Panc1 (cell line): ENCODE measurements around the gene LRRC27. TPM values are rescaled to one million over a fixed set of nuclear protein-coding genes. Genes with fewer than 3 reads are reported as not detected.

ENCODE experiments used
- ATAC-seq: fragments of 200-7000 bp; cut with Tn5 transposase; 2 replicates; pipeline ENCODE4 v1.9.1; 2020; ENCODE audit warnings: mild to moderate bottlenecking, moderate library complexity
- BruUV-seq: library from RNA; stranded (reverse); fragments of 400-500 nt; replicated peaks from 2 replicates; lab custom pipeline; 2021; lab: Mats Ljungman, UMichigan
- CTCF ChIA-PET: fragments of 300-600 bp; sonication (Branson Sonifier 250); formaldehyde crosslinking; loops from one replicate; lab custom pipeline; 2022; ENCODE audit warnings: antibody characterized with exemption; lab: Charles Lee
- POLR2A ChIA-PET: fragments of 300-600 bp; sonication (Branson Sonifier 250); formaldehyde crosslinking; loops from one replicate; lab custom pipeline; 2022; ENCODE audit warnings: antibody characterized with exemption; lab: Charles Lee
- DNase-seq: peaks from one replicate; pipeline ENCODE4 v3.0.0-alpha.2; 2010; ENCODE audit warnings: low read depth, low spot score
- H3K27ac ChIP-seq: 2 replicates; pipeline ENCODE4 v1.5.1; 2011; ENCODE audit warnings: mild to moderate bottlenecking, low read length, inconsistent platforms
- H3K27me3 ChIP-seq: fragments of 200-500 bp; sonication (Bioruptor generic); 2 replicates; pipeline ENCODE4 v1.6.0; 2014; ENCODE audit warnings: low read length, inconsistent platforms; ENCODE audit not compliant: control insufficient read depth, insufficient read depth
- H3K36me3 ChIP-seq: fragments of 200-500 bp; sonication (Bioruptor generic); 2 replicates; pipeline ENCODE4 v1.5.1; 2014; ENCODE audit warnings: inconsistent platforms, mild to moderate bottlenecking, low read length, moderate library complexity; ENCODE audit not compliant: control insufficient read depth, insufficient read depth
- H3K4me1 ChIP-seq: 2 replicates; pipeline ENCODE4 v1.5.1; 2011; ENCODE audit warnings: inconsistent platforms, mild to moderate bottlenecking, low read length, moderate library complexity; ENCODE audit not compliant: control insufficient read depth, insufficient read depth
- H3K4me3 ChIP-seq, 2 experiments: 2 replicates each; pipeline ENCODE4 v1.5.1; 2011 to 2012; ENCODE audit warnings: low read depth in 2 of 2, low read length in 2 of 2, mild to moderate bottlenecking in 2 of 2, inconsistent platforms in 1 of 2, moderate library complexity in 1 of 2
- H3K9me3 ChIP-seq: fragments of 200-500 bp; sonication (Bioruptor generic); 2 replicates; pipeline ENCODE4 v1.5.1; 2014; ENCODE audit warnings: low read depth, mild to moderate bottlenecking, inconsistent platforms, low read length, moderate library complexity; ENCODE audit not compliant: control insufficient read depth, insufficient read depth
- POLR2AphosphoS5 ChIP-seq: IDR thresholded peaks from 2 replicates; pipeline ENCODE4 v1.6.1; 2012; ENCODE audit warnings: mild to moderate bottlenecking, low read depth, low read length, moderate library complexity
- SIN3A ChIP-seq: IDR thresholded peaks from 2 replicates; pipeline ENCODE4 v1.6.1; 2012; ENCODE audit warnings: low read depth, mild to moderate bottlenecking, low read length, moderate library complexity, borderline replicate concordance; ENCODE audit not compliant: insufficient read depth
- TCF7L2 ChIP-seq: IDR thresholded peaks from 2 replicates; pipeline ENCODE4 v1.6.1; 2011; ENCODE audit warnings: mild to moderate bottlenecking, low read depth, low read length, inconsistent platforms
- in situ Hi-C: cut with HindIII; loops from 2 replicates; pipeline ENCODE4 v1.10.0; 2016; ENCODE audit warnings: low sequenced_read_pairs, low pct_unique_long_range_greater_than_20kb
- intact Hi-C: fragments of 100-400 bp; cut with micrococcal nuclease; formaldehyde crosslinking; loops from one replicate; pipeline ENCODE4 v1.10.0; 2022; ENCODE audit not compliant: unreplicated experiment
- total RNA-seq: library from RNA; stranded (reverse); gene quantifications from one replicate; pipeline ENCODE4 v1.2.1, GENCODE V29; 2021; ENCODE audit not compliant: unreplicated experiment
- TF ChIP-seq, protein P1 (sequence below): fragments of 450-650 bp; IDR thresholded peaks from 2 replicates; pipeline ENCODE4 v1.5.1; 2017; ENCODE audit warnings: mild to moderate bottlenecking
- TF ChIP-seq, protein P2 (sequence below), 2 experiments: IDR thresholded peaks; 2 replicates each; pipeline ENCODE4 v1.6.1; 2011 to 2012; ENCODE audit warnings: low read depth in 2 of 2, control low read depth in 1 of 2, low read length in 1 of 2, mild to moderate bottlenecking in 1 of 2, moderate library complexity in 1 of 2; ENCODE audit not compliant: insufficient read depth in 1 of 2

Gene LRRC27
- total RNA-seq, 1 experiment from 2014 or later: 15.7 TPM

DNA sequence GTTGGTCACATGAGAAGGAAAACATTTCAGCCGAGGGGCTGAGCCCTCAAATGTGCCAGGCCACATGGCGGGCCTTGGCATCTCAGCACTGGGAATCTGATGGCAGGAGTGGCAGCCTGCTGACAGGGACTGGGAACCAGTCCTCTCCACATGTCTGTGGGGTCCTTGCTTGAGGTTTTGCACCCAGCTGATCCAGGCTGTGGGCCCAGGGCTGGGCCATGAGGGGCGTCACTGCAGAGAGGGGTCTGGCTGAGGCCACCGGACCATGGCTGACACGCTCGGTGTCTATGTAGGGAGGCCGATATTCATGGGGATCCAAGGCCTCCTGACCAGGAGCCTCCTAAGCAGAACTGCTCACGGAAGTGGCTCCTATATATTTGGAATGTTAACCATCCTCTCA is 34.0 kb downstream of the LRRC27 start:
- CTCF ChIA-PET: no interaction called here
- no TSS peak for BruUV-seq

DNA sequence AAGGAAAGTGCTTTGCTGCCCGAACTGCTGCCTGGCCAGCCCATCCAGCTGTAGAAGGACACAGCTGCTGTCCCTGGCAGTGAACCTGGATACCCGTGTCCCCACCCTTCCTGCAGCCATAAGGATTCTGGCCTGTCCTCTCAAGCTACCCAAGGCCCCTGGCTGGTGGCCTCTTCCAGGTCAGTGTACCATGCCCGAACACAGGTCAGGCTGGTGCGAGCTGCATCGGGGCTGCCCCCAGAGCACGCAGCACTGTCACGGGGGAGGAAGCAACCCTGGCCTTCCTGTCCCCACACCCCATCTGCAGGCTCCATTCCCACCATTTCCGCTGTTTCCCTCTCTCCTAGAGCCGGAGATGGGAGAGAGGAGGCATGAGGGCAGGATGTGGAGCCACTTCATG is 34.5 kb downstream of the LRRC27 start:
- H3K9me3 ChIP-seq: no peaks in the 10 kb centered on the region
- H3K4me1 ChIP-seq: no peaks in the 10 kb centered on the region
- no peak overlapping the region for H3K27ac ChIP-seq
- intact Hi-C loops (no loop called here), in situ Hi-C loops (no loop called here)
- H3K36me3 ChIP-seq: no peaks in the 10 kb centered on the region
- ChIA-PET CTCF (no interaction called here), POLR2A (no interaction called here)
- DNase-seq: no peak
- ATAC-seq: no peak
- no peak overlapping the region for H3K4me3 ChIP-seq
- TF ChIP-seq, protein P1, sequence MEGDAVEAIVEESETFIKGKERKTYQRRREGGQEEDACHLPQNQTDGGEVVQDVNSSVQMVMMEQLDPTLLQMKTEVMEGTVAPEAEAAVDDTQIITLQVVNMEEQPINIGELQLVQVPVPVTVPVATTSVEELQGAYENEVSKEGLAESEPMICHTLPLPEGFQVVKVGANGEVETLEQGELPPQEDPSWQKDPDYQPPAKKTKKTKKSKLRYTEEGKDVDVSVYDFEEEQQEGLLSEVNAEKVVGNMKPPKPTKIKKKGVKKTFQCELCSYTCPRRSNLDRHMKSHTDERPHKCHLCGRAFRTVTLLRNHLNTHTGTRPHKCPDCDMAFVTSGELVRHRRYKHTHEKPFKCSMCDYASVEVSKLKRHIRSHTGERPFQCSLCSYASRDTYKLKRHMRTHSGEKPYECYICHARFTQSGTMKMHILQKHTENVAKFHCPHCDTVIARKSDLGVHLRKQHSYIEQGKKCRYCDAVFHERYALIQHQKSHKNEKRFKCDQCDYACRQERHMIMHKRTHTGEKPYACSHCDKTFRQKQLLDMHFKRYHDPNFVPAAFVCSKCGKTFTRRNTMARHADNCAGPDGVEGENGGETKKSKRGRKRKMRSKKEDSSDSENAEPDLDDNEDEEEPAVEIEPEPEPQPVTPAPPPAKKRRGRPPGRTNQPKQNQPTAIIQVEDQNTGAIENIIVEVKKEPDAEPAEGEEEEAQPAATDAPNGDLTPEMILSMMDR: no peak
- TF ChIP-seq TCF7L2 (no peak), SIN3A (no peak), POLR2AphosphoS5 (no peak)
- TF ChIP-seq, protein P2, sequence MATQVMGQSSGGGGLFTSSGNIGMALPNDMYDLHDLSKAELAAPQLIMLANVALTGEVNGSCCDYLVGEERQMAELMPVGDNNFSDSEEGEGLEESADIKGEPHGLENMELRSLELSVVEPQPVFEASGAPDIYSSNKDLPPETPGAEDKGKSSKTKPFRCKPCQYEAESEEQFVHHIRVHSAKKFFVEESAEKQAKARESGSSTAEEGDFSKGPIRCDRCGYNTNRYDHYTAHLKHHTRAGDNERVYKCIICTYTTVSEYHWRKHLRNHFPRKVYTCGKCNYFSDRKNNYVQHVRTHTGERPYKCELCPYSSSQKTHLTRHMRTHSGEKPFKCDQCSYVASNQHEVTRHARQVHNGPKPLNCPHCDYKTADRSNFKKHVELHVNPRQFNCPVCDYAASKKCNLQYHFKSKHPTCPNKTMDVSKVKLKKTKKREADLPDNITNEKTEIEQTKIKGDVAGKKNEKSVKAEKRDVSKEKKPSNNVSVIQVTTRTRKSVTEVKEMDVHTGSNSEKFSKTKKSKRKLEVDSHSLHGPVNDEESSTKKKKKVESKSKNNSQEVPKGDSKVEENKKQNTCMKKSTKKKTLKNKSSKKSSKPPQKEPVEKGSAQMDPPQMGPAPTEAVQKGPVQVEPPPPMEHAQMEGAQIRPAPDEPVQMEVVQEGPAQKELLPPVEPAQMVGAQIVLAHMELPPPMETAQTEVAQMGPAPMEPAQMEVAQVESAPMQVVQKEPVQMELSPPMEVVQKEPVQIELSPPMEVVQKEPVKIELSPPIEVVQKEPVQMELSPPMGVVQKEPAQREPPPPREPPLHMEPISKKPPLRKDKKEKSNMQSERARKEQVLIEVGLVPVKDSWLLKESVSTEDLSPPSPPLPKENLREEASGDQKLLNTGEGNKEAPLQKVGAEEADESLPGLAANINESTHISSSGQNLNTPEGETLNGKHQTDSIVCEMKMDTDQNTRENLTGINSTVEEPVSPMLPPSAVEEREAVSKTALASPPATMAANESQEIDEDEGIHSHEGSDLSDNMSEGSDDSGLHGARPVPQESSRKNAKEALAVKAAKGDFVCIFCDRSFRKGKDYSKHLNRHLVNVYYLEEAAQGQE (IDR thresholded peaks at IDR 0.05; ENCODE audit: insufficient read depth in 1 of 2, low read depth in 2 of 2, low read length in 1 of 2): no peak
- no peaks in the 10 kb centered on the region for H3K27me3 ChIP-seq
- no TSS peak for BruUV-seq

More for the DNA sequence above, 34.0 kb downstream of the LRRC27 start:
- H3K27ac ChIP-seq: no peak overlapping the region
- H3K27me3 ChIP-seq: no peaks in the 10 kb centered on the region
- no peaks in the 10 kb centered on the region for H3K4me1 ChIP-seq
- H3K9me3 ChIP-seq: no peaks in the 10 kb centered on the region
- POLR2A ChIA-PET: no interaction called here
- in situ Hi-C loops (no loop called here), intact Hi-C loops (no loop called here)
- no peak for ATAC-seq
- TF ChIP-seq SIN3A (no peak), TCF7L2 (no peak), POLR2AphosphoS5 (no peak)
- TF ChIP-seq, protein P1: no peak
- TF ChIP-seq, protein P2 (IDR thresholded peaks at IDR 0.05; ENCODE audit: insufficient read depth in 1 of 2, low read depth in 2 of 2, low read length in 1 of 2): no peak
- H3K36me3 ChIP-seq: no peaks in the 10 kb centered on the region
- DNase-seq: no peak
- H3K4me3 ChIP-seq: no peak overlapping the region
